Endothelial cell of umbilical vein (primary cell): ENCODE results near the gene NUP43. TPM values are rescaled to one million over a fixed set of nuclear protein-coding genes. Genes with fewer than 3 reads are reported as not detected.

ENCODE experiments used
- BruUV-seq: library from RNA; stranded (reverse); fragments of 400-500 nt; replicated peaks from 2 replicates; lab custom pipeline; 2021; lab: Mats Ljungman, UMichigan
- CTCF ChIA-PET: fragments of 300-600, 350-600 bp; sonication (Branson Sonifier 250); formaldehyde crosslinking; loops from one replicate; lab custom pipeline; 2021; ENCODE audit warnings: antibody characterized with exemption, inconsistent platforms; lab: Charles Lee
- POLR2A ChIA-PET: fragments of 300-600, 350-600 bp; sonication (Branson Sonifier 250); formaldehyde crosslinking; loops from one replicate; lab custom pipeline; 2021; ENCODE audit warnings: antibody characterized with exemption, inconsistent platforms; lab: Charles Lee
- DNase-seq: peaks from one replicate; pipeline ENCODE4 v3.0.0-alpha.2; 2011; ENCODE audit warnings: low read depth, low spot score
- FAIRE-seq: peaks from 2 replicates; lab custom pipeline; 2011; peaks lifted over from hg19 to GRCh38; lab: Jason Lieb, UNC
- H2AFZ ChIP-seq: 2 replicates; pipeline ENCODE4 v1.6.0; 2012; ENCODE audit warnings: low read depth, low read length, control low read depth, inconsistent platforms
- H3K27ac ChIP-seq: 2 replicates; pipeline ENCODE4 v1.5.1; 2011; ENCODE audit warnings: low read depth, mild to moderate bottlenecking, control low read depth, low read length, moderate library complexity; ENCODE audit not compliant: insufficient read depth
- H3K27me3 ChIP-seq, 2 experiments: 2 replicates each; pipeline versions ENCODE4 v1.6.0 to v1.6.1; 2011; ENCODE audit warnings: low read length in 2 of 2, mixed read lengths in 1 of 2; ENCODE audit not compliant: control insufficient read depth in 2 of 2, insufficient read depth in 2 of 2
- H3K36me3 ChIP-seq, 2 experiments: 2 replicates in 1 of 2; 3 replicates in 1 of 2; pipeline ENCODE4 v1.5.1; 2011; ENCODE audit warnings: low read length in 2 of 2, mild to moderate bottlenecking in 1 of 2, moderate library complexity in 1 of 2; ENCODE audit not compliant: control insufficient read depth in 2 of 2, insufficient read depth in 2 of 2; ENCODE audit errors: extremely low read depth in 1 of 2
- H3K4me1 ChIP-seq: 3 replicates; pipeline ENCODE4 v1.5.1; 2011; ENCODE audit warnings: mild to moderate bottlenecking, low read length; ENCODE audit not compliant: control insufficient read depth, insufficient read depth; ENCODE audit errors: extremely low read depth
- H3K4me2 ChIP-seq: 2 replicates; pipeline ENCODE4 v1.6.1; 2011; ENCODE audit warnings: low read length, control low read depth, mixed read lengths; ENCODE audit not compliant: insufficient read depth
- H3K4me3 ChIP-seq, 3 experiments: fragments of 200-600 bp in 1 of 3; sonication (generic), shearing (Covaris generic) in 1 of 3; replicated peaks in 1 of 3; 2 replicates each; pipeline ENCODE4 v1.5.1; 2011 to 2016; ENCODE audit warnings: control low read depth in 3 of 3, low read length in 3 of 3, mild to moderate bottlenecking in 2 of 3, inconsistent platforms in 1 of 3, low read depth in 1 of 3, moderate library complexity in 1 of 3; ENCODE audit not compliant: insufficient read depth in 1 of 3
- H3K79me2 ChIP-seq: 2 replicates; pipeline ENCODE4 v1.6.0; 2012; ENCODE audit warnings: low read length, inconsistent platforms; ENCODE audit not compliant: control insufficient read depth, insufficient read depth
- H3K9ac ChIP-seq: replicated peaks from 2 replicates; pipeline ENCODE3; 2011; ENCODE audit warnings: low read length, control low read depth; ENCODE audit not compliant: insufficient read depth; ENCODE audit errors: extremely low read depth
- H3K9me1 ChIP-seq: replicated peaks from 3 replicates; pipeline ENCODE4 v1.6.0; 2011; ENCODE audit warnings: mild to moderate bottlenecking, low read length; ENCODE audit not compliant: control insufficient read depth, insufficient read depth; ENCODE audit errors: extremely low read depth
- H3K9me3 ChIP-seq: replicated peaks from 2 replicates; pipeline ENCODE4 v1.5.1; 2012; ENCODE audit warnings: low read length, inconsistent platforms; ENCODE audit not compliant: control insufficient read depth, insufficient read depth
- H4K20me1 ChIP-seq: replicated peaks from 2 replicates; pipeline ENCODE3; 2011; ENCODE audit warnings: mild to moderate bottlenecking, low read length; ENCODE audit not compliant: control insufficient read depth, insufficient read depth; ENCODE audit errors: extremely low read depth
- EZH2 ChIP-seq: IDR thresholded peaks from 2 replicates; pipeline ENCODE4 v1.6.1; 2012; ENCODE audit warnings: borderline replicate concordance, low read depth, mild to moderate bottlenecking, moderate library complexity, low read length, inconsistent platforms; ENCODE audit not compliant: severe bottlenecking
- FOS ChIP-seq: IDR thresholded peaks from 2 replicates; pipeline ENCODE4 v1.6.1; 2011; ENCODE audit warnings: mild to moderate bottlenecking, low read length, moderate library complexity, borderline replicate concordance; ENCODE audit not compliant: insufficient read depth
- GATA2 ChIP-seq: IDR thresholded peaks from 2 replicates; pipeline ENCODE4 v1.7.0; 2011; ENCODE audit warnings: low read depth, mild to moderate bottlenecking, moderate library complexity, mixed read lengths, low read length; ENCODE audit not compliant: insufficient read length, insufficient read depth
- JUN ChIP-seq: IDR thresholded peaks from 2 replicates; pipeline ENCODE4 v1.6.1; 2011; ENCODE audit warnings: borderline replicate concordance, low read depth; ENCODE audit not compliant: insufficient read length, insufficient read depth
- MYC ChIP-seq: IDR thresholded peaks from one replicate; pipeline ENCODE4 v1.6.1; 2011; ENCODE audit warnings: mild to moderate bottlenecking, low read depth, low read length
- POLR2A ChIP-seq: IDR thresholded peaks from 2 replicates; pipeline ENCODE4 v1.6.1; 2012; ENCODE audit warnings: low read depth, mild to moderate bottlenecking, control low read depth, low read length
- POLR2AphosphoS5 ChIP-seq: IDR thresholded peaks from 2 replicates; pipeline ENCODE4 v1.6.1; 2012; ENCODE audit warnings: low read depth, mild to moderate bottlenecking, control low read depth, low read length, moderate library complexity; ENCODE audit not compliant: insufficient read depth
- dilution Hi-C: fragments of 300-500 bp; cut with MboI; formaldehyde crosslinking; loops from one replicate; pipeline ENCODE4 v1.15.0; 2019; ENCODE audit warnings: low sequenced_read_pairs; ENCODE audit not compliant: extremely low pct_ligation_motif_present
- intact Hi-C: fragments of 100-400 bp; cut with micrococcal nuclease; formaldehyde crosslinking; loops from one replicate; pipeline ENCODE4 v1.10.0; 2022
- polyA plus RNA-seq, 4 experiments: library from polyadenylated mRNA; depleted of rRNA in 3 of 4; stranded (reverse) in 3 of 4; unstranded in 1 of 4; fragments of >200 nt; gene quantifications; 2 replicates each; pipeline versions ENCODE4 v1.2.1 to v1.2.3, GENCODE V29; 2011 to 2012; ENCODE audit warnings: missing spikeins in 1 of 4
- total RNA-seq: library from RNA; stranded (reverse); gene quantifications from 2 replicates; pipeline ENCODE4 v1.2.3, GENCODE V29; 2021
- TF ChIP-seq, protein P1 (sequence below), 2 donors: IDR thresholded peaks; 1 replicate in 1 of 2; 2 replicates in 1 of 2; pipeline ENCODE4 v1.5.1; 2011; ENCODE audit warnings: low read length in 2 of 2, mild to moderate bottlenecking in 2 of 2, moderate library complexity in 2 of 2, control low read depth in 1 of 2, inconsistent platforms in 1 of 2, low read depth in 1 of 2; ENCODE audit not compliant: insufficient read depth in 1 of 2; ENCODE audit errors: extremely low read depth in 1 of 2
- TF ChIP-seq, protein P2 (sequence below): IDR thresholded peaks from 2 replicates; pipeline ENCODE4 v1.6.1; 2011; ENCODE audit not compliant: insufficient read depth, insufficient read length

Gene NUP43
- total and polyA plus RNA-seq, 2 donors (not counting 3 experiments of a cell fraction or from before 2014, with no cell fraction given): 14.9 to 49.0 TPM

DNA sequence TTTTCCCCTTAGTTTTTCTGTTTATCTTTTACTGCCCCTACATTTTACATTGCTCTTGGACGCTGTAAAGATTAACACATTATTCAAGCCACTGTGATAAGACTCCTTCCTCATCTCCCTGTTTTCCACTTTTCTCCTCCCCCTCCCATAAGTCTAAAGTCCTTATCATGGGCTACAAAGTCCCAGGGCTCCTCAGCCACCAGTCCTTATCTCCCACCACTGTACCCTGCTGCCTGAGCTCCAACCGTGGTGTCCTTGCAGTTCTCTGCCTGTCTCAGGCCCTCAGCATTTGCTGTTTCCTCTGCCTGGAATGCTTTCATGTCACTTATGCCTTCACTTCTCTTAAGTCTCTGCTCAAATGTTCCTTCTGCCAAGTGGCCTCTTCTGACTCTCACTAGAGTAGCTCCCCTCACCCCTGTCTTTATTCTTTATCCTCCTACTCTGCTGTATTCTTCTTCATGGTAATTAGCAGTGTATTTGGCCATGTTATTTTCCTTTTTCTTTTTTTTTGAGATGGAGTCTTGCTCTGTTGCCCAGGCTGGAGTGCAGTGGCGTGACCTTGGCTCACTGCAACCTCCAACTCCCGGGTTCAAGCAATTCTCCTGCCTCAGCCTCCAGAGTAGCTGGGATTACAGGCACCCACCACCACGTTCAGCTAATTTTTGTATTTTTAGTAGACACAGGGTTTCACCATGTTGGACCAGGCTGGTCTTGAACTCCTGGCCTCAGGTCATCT is 17.7 kb downstream of the NUP43 start:
- no peak overlapping the region for H3K9ac ChIP-seq
- no peak overlapping the region for H2AFZ ChIP-seq
- H3K9me3 ChIP-seq: no peaks in the 10 kb centered on the region
- intact Hi-C loops (no loop called here), dilution Hi-C loops (no loop called here)
- H4K20me1 ChIP-seq: no peaks in the 10 kb centered on the region
- H3K9me1 ChIP-seq: no peaks in the 10 kb centered on the region
- FAIRE-seq (no peak), DNase-seq (no peak)
- no TSS peak for BruUV-seq
- no peak overlapping the region for H3K4me2 ChIP-seq
- H3K79me2 ChIP-seq: no peaks in the 10 kb centered on the region
- ChIA-PET POLR2A (no interaction called here), CTCF (no interaction called here)
- H3K27ac ChIP-seq: no peak overlapping the region
- H3K27me3 ChIP-seq: no peaks in the 10 kb centered on the region
- no peaks in the 10 kb centered on the region for H3K4me1 ChIP-seq
- no peak for TF ChIP-seq POLR2AphosphoS5
- no peak for TF ChIP-seq EZH2
- TF ChIP-seq FOS: no peak
- no peak for TF ChIP-seq JUN
- TF ChIP-seq, protein P1, sequence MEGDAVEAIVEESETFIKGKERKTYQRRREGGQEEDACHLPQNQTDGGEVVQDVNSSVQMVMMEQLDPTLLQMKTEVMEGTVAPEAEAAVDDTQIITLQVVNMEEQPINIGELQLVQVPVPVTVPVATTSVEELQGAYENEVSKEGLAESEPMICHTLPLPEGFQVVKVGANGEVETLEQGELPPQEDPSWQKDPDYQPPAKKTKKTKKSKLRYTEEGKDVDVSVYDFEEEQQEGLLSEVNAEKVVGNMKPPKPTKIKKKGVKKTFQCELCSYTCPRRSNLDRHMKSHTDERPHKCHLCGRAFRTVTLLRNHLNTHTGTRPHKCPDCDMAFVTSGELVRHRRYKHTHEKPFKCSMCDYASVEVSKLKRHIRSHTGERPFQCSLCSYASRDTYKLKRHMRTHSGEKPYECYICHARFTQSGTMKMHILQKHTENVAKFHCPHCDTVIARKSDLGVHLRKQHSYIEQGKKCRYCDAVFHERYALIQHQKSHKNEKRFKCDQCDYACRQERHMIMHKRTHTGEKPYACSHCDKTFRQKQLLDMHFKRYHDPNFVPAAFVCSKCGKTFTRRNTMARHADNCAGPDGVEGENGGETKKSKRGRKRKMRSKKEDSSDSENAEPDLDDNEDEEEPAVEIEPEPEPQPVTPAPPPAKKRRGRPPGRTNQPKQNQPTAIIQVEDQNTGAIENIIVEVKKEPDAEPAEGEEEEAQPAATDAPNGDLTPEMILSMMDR (IDR thresholded peaks at IDR 0.05; ENCODE audit: extremely low read depth in 1 of 2, insufficient read depth in 1 of 2, low read depth in 1 of 2, low read length in 2 of 2): no peak
- TF ChIP-seq POLR2A: no peak
- TF ChIP-seq MYC: no peak
- TF ChIP-seq, protein P2, sequence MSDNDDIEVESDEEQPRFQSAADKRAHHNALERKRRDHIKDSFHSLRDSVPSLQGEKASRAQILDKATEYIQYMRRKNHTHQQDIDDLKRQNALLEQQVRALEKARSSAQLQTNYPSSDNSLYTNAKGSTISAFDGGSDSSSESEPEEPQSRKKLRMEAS: no peak
- TF ChIP-seq GATA2: no peak
- peaks cover 5 to 12% of the 10 kb centered on the region in 2 experiments for H3K36me3 ChIP-seq
- H3K4me3 ChIP-seq: no peak overlapping the region
